ENCODE measurements around the gene TM4SF18.

Gene TM4SF18

DNA sequence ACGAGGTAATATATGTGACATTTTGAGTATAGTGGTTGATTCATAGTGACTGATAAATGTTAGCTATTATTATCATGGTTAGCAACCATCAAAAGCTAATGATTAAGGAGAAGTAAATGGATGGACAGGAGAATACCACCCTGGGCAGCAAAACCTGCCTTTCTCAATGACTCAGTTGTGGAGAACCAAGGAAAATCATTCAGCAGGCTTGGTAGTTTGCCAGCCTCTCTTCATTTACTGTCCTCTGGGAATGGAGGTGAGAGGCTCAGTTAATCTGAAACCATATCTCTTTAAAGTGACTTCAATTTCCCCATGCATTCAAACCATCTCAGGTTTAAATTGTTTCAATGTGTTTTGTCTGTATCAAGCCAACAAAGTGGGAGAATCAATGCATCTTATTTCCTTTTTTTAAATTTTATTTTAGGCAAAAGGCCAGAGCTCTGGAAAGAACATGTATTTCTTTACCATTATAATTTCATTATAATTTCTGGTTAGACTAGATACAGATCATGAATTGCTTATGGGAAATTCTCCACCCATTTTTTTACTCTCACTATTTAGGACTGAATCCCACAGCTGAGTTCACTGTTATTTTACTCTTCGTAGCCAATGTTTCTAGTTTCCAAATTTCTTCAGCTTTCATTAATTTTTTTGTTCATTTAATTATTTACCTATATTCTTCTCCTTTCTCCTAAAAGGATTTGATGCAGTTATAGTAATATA lies 2.7 kb downstream of the TM4SF18 start:
- DNase-seq (ENCODE audit: low read depth) = no peak

DNA sequence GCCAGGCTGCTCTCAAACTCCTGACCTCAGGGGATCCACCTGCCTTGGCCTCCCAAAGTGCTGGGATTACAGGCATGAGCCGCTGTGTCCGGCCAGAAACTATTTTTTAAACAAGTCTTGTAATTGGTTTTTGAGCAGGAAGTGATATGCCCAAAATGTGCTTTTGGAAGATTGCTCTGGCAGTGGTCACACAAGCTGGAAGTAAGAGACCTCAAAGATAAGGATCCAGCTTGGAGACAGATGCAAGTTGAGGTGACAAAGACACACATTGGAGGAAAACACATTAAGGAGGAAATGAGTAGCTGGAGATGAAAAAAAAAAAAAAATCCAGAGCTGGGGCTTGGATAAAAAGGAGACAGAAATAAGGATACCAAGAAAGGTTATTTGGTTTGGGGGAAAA lies 6.3 kb downstream of the TM4SF18 start:
- DNase-seq (ENCODE audit: low read depth) = no peak

DNA sequence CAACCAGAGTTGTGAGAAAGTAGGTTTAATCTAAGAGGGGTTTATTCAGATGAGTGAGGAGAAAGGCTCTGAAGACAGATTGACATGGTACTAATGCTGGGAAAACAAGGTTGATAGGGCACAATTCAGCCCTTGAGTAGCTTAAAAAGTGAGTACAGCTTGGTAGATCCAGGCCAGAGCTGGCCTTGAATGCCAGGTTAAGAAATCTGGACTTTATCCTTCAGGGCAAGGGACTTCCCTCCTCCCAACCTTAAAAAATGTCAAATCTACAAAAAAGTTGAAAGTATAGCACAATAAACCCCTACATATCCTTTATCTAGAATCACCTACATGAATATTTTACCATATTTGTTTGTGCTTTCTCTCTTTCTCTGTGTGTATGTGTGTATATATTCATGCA lies 7.9 kb downstream of the TM4SF18 start:
- no peak for DNase-seq (ENCODE audit: low read depth)

- no peak for DNase-seq (ENCODE audit: low read depth)
These were observed 9.1 kb downstream of the TM4SF18 start for GRCh38 chr3:149324332-149324731.

- DNase-seq (ENCODE audit: low read depth) = no peak
These were observed 11.8 kb downstream of the TM4SF18 start for GRCh38 chr3:149321640-149322039.

DNA sequence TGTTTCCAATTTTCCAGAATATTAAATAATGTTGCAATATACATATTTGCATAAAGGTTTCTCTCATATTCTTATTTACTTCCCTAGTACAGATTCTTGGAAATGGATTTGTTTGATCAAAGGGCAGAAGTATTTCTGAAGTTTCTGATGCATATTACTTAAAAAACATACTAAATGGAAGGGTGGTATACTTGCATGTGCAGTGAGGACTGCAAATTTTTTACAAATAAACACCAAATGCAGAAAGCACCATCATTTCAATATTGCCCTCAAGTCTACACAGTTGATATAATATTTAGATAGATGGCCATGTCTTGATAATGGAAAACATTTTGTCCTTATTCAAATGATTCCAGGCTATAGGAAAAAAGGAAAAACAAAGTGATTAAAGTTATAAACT lies 12.3 kb downstream of the TM4SF18 start:
- no peak for DNase-seq (ENCODE audit: low read depth)

GRCh38 chr3:149319750-149320149 lies 13.7 kb downstream of the TM4SF18 start:
- no peak for DNase-seq (ENCODE audit: low read depth)

- DNase-seq (ENCODE audit: low read depth) = no peak
These were observed 16.4 kb downstream of the TM4SF18 start for GRCh38 chr3:149317072-149317471.

- no peak for DNase-seq (ENCODE audit: low read depth)
These were observed 17.0 kb downstream of the TM4SF18 start for GRCh38 chr3:149316437-149316836.

GRCh38 chr3:149315694-149316093 lies 17.7 kb downstream of the TM4SF18 start:
- DNase-seq (ENCODE audit: low read depth) = no peak

DNA sequence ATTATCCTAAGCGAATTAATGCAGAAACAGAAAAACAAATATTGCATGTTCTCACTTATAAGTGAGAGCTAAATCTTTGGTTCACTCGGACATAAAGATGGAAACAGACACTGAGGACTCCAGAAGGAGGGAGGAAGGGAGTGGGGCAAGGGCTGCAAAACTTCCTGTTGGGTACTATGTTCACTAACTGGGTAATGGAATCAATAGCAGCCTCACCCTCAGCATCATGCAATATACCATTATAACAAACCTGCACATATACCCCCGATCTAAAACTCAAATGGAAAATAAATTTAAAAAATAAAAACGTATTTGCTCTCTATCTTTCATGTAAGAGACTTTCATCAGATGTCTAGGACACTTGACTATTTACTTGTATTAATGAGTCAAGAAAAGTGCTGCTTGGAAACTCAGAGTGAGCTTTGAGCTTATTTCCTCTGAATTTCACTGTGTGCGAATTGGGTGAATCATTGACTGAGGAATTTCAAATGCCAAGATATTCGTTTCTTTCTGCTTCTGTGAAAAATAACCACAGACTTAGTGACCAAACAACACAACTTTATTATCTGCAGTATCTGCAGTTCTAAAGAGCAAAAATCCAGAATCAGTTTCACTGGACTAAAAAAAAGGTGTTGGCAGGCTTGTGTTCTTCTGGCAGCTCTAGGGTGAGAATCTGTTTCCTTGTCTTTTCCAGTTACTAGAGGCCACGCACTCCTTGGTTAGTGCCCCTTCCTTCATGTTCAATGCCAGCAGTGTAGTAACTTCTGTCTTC lies 18.4 kb downstream of the TM4SF18 start:
- no peak for DNase-seq (ENCODE audit: low read depth)

DNA sequence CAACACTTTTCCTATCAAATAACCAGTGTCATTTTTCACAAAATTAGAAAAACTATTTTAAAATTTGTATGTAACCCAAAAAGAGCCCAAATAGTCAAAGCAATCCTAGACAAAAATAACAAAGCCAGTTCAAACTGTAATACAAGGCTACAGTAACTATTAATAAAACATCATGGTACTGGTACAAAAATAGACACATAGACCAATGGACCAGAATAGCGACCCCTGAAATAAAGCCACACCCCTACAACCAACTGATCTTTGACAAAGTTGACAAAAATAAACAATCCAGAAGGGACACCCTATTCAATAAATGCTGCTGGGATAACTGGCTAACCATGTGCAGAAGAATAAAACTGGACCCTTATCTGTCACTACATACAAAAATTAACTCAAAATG lies 19.9 kb downstream of the TM4SF18 start:
- no peak for DNase-seq (ENCODE audit: low read depth)

- DNase-seq (ENCODE audit: low read depth) = no peak
These were observed 22.5 kb downstream of the TM4SF18 start for GRCh38 chr3:149310796-149311534.

GRCh38 chr3:149307435-149307783 lies 26.0 kb downstream of the TM4SF18 start:
- DNase-seq (ENCODE audit: low read depth) = no peak

- DNase-seq (ENCODE audit: low read depth) = no peak
These were observed 26.5 kb downstream of the TM4SF18 start for GRCh38 chr3:149306751-149307434.

- no peak for DNase-seq (ENCODE audit: low read depth)
These were observed 28.1 kb downstream of the TM4SF18 start for GRCh38 chr3:149305376-149305775.

DNA sequence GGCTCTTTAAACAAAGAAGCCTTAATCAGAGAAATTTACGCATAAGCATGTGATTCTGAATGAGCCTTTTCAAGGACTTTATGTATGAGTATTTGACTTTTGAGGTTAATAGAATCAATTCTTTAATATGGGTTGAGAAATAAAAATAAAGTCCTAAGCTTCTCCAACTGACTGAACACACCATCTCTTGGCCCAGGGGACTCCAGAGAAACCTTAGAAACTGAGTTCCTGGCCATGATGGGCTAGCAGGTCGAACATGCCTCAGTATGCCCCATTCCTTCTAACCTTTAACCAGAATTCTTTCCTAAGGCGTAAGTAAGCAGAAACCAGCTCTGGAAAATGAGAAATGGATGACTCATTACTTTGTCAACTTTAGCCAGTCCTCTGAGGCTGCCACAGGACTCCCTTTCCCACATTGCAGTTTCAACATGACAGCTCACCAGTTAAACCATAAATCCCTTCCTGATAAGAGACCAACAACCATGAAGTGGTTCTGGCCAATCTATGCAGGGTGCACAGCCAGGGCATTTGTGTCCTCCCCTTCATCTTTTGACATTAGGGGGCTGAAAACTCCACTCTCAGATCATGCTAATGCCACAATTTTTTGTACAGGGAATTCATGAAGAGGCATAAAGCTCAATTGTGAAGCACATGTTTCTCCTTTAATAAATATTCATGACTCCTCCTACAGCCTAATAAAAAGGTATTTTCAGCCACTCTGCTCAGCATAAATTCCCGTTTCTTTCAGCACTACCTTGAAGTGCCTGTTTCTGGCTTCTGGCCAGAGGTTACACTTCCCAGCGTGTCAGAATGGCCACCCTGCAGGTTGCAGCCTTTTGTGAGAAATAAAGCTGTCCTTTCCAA lies 33.3 kb downstream of the TM4SF18 start:
- DNase-seq (ENCODE audit: low read depth) = no peak

DNA sequence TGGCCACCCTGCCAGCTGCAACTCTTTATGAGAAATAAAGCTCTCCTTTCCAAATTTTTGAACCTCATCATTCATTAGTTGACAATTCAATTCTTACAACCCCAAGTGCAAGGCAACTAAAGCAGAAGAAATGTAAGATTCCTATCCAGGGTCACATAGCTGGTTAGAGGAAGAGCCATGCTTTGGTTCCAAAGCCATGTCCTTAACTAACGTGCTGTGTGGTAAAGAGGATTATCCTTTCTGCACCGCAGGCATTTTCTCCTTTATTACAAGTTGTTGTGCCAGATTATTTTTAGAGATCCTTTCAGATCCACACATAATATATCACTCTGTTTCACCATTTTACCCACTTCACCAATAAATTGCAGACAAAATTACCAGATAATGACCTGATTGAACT lies 36.5 kb downstream of the TM4SF18 start:
- no peak for DNase-seq (ENCODE audit: low read depth)

DNA sequence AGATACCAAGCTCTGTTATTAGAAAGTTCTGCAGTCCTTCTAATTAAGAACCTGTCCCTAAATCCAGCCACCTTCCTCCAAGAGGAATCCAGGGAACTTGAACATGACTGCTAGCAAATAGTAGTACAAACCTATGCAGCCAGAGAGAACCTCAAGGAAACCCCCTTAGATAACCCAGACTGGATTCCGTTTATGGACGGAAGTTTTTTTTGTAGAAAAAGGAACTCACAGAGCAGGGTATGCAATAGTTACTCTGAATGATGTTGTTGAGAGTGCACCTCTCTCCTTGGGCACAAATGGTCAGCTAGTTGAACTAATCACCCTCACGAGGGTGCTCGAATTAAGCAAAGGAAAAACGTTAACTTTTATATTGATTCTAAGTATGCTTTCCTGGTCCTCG lies 40.8 kb downstream of the TM4SF18 start:
- DNase-seq (ENCODE audit: low read depth) = no peak

GRCh38 chr3:149291178-149291577 lies 42.3 kb downstream of the TM4SF18 start:
- no peak for DNase-seq (ENCODE audit: low read depth)

- DNase-seq (ENCODE audit: low read depth) = no peak
These were observed 44.8 kb downstream of the TM4SF18 start for GRCh38 chr3:149288655-149289054.

- no peak for DNase-seq (ENCODE audit: low read depth)
These were observed 49.4 kb downstream of the TM4SF18 start for GRCh38 chr3:149284034-149284433.
